Esophagus muscularis mucosa (tissue), 4 donors: ENCODE data around the gene APOE. TPM values are rescaled to one million over a fixed set of nuclear protein-coding genes. Genes with fewer than 3 reads are reported as not detected.

Source experiments
- DNase-seq: peaks from one replicate; pipeline ENCODE4 v3.0.0-alpha.2; 2017; ENCODE audit errors: extremely low spot score
- H3K27ac ChIP-seq, 4 donors: fragments of 200-600 bp; sonication (generic); replicated peaks in 1 of 4; 1 replicate in 3 of 4; 2 replicates in 1 of 4; pipeline ENCODE4 v1.5.1; 2016 to 2019; ENCODE audit warnings: mild to moderate bottlenecking in 1 of 4
- H3K27me3 ChIP-seq, 4 donors: fragments of 200-600 bp; sonication (generic); one replicate each; pipeline versions ENCODE4 v1.5.1 to v1.6.0; 2016 to 2019
- H3K36me3 ChIP-seq, 4 donors: fragments of 200-600 bp; sonication (generic); one replicate each; pipeline ENCODE4 v1.5.1; 2016 to 2019
- H3K4me1 ChIP-seq, 4 donors: fragments of 200-600 bp; sonication (generic); one replicate each; pipeline ENCODE4 v1.5.1; 2016 to 2019
- H3K4me3 ChIP-seq, 4 donors: fragments of 200-600 bp; sonication (generic); 1 replicate in 2 of 4; 2 replicates in 2 of 4; pipeline ENCODE4 v1.5.1; 2016 to 2019; ENCODE audit warnings: mild to moderate bottlenecking in 4 of 4, moderate library complexity in 1 of 4
- H3K9me3 ChIP-seq, 4 donors: fragments of 200-600 bp; sonication (generic); 1 replicate in 3 of 4; 2 replicates in 1 of 4; pipeline ENCODE4 v1.5.1; 2016 to 2019
- CTCF ChIP-seq, 3 experiments: fragments of 200-600 bp in 2 of 3; fragments of 450-650 bp in 1 of 3; sonication (generic) in 2 of 3; IDR thresholded peaks; one replicate each; pipeline ENCODE4 v1.5.1; 2017 to 2019; ENCODE audit warnings: antibody characterized with exemption in 3 of 3, mild to moderate bottlenecking in 2 of 3, moderate library complexity in 1 of 3
- EP300 ChIP-seq: sonication (generic); formaldehyde crosslinking; IDR thresholded peaks from one replicate; pipeline ENCODE4 v1.6.1; 2017; ENCODE audit warnings: antibody characterized with exemption
- POLR2A ChIP-seq: fragments of 450-650 bp; IDR thresholded peaks from one replicate; pipeline ENCODE4 v1.6.1; 2017; ENCODE audit warnings: antibody characterized with exemption, moderate library complexity, mild to moderate bottlenecking, low read depth
- POLR2AphosphoS5 ChIP-seq, 2 donors: sonication (generic); formaldehyde crosslinking; IDR thresholded peaks; one replicate each; pipeline ENCODE4 v1.6.1; 2017; ENCODE audit warnings: antibody characterized with exemption in 2 of 2
- WGBS: methylation state at CpG from one replicate; pipeline ENCODE4 v1.1.5; 2018; 5-methylcytosine and 5-hydroxymethylcytosine counted together
- intact Hi-C: fragments of 100-400 bp; cut with DNase I; formaldehyde crosslinking; loops from one replicate; pipeline ENCODE4 v1.15.1; 2023
- total RNA-seq, 4 donors: library from RNA; depleted of rRNA; stranded (reverse); fragments of >200 nt; gene quantifications; one replicate each; pipeline versions ENCODE4 v1.1.0 to v1.2.1, GENCODE V29; 2016

The APOE gene
- total RNA-seq, 4 donors from 2014 or later = 20.3 to 47.3 (median 37.2) TPM

DNA sequence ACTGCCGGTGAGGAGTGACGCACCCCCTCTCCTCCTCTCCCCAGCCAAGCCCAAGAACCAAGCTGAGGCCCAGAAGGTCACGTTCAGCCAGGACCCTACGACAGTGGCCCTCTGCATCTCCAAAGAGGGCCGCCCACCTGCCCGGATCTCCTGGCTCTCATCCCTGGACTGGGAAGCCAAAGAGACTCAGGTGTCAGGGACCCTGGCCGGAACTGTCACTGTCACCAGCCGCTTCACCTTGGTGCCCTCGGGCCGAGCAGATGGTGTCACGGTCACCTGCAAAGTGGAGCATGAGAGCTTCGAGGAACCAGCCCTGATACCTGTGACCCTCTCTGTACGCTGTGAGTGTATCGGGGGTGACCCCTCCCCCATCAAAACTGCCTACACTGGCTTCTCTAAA, 33.8 kb upstream of the APOE start:
- TF ChIP-seq EP300 (no peak), POLR2AphosphoS5 (IDR thresholded peaks at IDR 0.05) (no peak), CTCF (IDR thresholded peaks at IDR 0.05) (no peak), POLR2A (no peak)
- H3K27me3 ChIP-seq = no peaks in the 10 kb centered on the region
- peak overlapping the region in 2 of 4 donors; percentile 5 to 26 for H3K27ac ChIP-seq
- intact Hi-C loops = no loop called here
- peaks cover 0 to 31% (median 28%) of the 10 kb centered on the region in 4 donors for H3K4me1 ChIP-seq
- no peak overlapping the region for H3K4me3 ChIP-seq
- H3K36me3 ChIP-seq = peaks cover 50 to 85% (median 67%) of the 10 kb centered on the region in 4 donors
- no peak for DNase-seq
- WGBS = 92% methylated on average over 11 of the region's 14 CpGs
- H3K9me3 ChIP-seq = no peaks in the 10 kb centered on the region

- TF ChIP-seq EP300 (no peak), POLR2AphosphoS5 (IDR thresholded peaks at IDR 0.05) (no peak), POLR2A (no peak), CTCF (IDR thresholded peaks at IDR 0.05) (no peak)
- no peaks in the 10 kb centered on the region for H3K9me3 ChIP-seq
- no peaks in the 10 kb centered on the region for H3K27me3 ChIP-seq
- no peak for DNase-seq
- WGBS = 92% methylated on average over 4 of the region's 4 CpGs
- H3K36me3 ChIP-seq = peaks cover 50 to 85% (median 69%) of the 10 kb centered on the region in 4 donors
- H3K27ac ChIP-seq = no peak overlapping the region
- intact Hi-C loops = no loop called here
- peaks cover 0 to 28% (median 26%) of the 10 kb centered on the region in 4 donors for H3K4me1 ChIP-seq
- no peak overlapping the region for H3K4me3 ChIP-seq
These were observed 32.9 kb upstream of the APOE start for GRCh38 chr19:44872661-44873060.

- Histone ChIP-seq H3K27me3 (no peaks in the 10 kb centered on the region), H3K4me3 (no peak overlapping the region), H3K4me1 (peaks cover 0 to 25% (median 21%) of the 10 kb centered on the region in 4 donors), H3K27ac (no peak overlapping the region), H3K36me3 (peaks cover 50 to 97% (median 82%) of the 10 kb centered on the region in 4 donors), H3K9me3 (no peaks in the 10 kb centered on the region)
- no peak for DNase-seq
- 95% methylated on average over 16 of the region's 16 CpGs for WGBS
- intact Hi-C loops = no loop called here
- TF ChIP-seq EP300 (no peak), POLR2A (no peak), CTCF (IDR thresholded peaks at IDR 0.05) (no peak), POLR2AphosphoS5 (IDR thresholded peaks at IDR 0.05) (no peak)
These were observed 31.3 kb upstream of the APOE start for GRCh38 chr19:44874317-44874716.

DNA sequence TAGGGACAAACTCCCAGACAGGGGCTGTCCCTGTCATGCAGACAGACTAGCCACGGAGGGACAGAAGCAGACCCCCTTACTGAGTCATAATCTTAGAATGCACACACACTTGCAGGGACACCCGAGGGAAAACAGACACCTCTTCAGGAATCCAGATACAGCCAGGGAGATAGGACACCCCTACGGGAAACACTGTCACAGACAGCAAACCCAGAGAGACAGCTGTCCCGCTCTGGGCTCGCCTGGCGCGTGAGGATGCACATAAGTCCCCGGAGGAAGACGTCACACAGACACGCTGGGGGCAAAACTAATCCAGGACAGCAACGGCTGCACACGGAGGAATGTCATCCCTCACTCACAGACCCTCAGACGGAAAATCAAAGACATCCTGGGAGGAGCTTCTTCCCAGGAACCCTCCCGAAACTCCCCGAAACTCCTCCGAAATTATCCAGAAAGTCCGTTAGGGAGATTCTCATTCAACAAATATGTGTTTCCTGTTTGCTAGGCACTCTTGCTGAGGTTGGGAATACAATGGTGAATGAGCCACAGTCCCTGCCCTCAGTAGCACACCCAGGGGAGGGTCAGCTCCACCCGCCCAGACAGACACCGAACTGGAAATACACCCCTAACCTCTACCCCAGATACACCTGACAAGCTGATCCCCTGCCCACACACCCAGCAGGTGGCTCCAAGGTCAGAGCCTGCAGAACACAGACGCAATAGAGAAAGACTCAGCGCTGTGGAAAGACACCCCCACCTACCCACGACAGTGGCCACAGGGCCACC, 29.7 kb upstream of the APOE start:
- WGBS = 75% methylated on average over 15 of the region's 22 CpGs
- no peak for DNase-seq
- Histone ChIP-seq H3K36me3 (peaks cover 50 to 92% (median 87%) of the 10 kb centered on the region in 4 donors), H3K4me1 (peaks cover 0 to 22% (median 10%) of the 10 kb centered on the region in 4 donors), H3K27me3 (no peaks in the 10 kb centered on the region), H3K27ac (peak overlapping the region in 1 of 4 donors; percentile 51), H3K9me3 (no peaks in the 10 kb centered on the region), H3K4me3 (no peak overlapping the region)
- TF ChIP-seq CTCF (IDR thresholded peaks at IDR 0.05) (no peak), EP300 (no peak), POLR2A (no peak), POLR2AphosphoS5 (IDR thresholded peaks at IDR 0.05) (no peak)
- intact Hi-C loops = no loop called here
